GM18508 (cell line): ENCODE data around the gene MAGEA2B.
"Not testable (repeated sequence)": the region's sequence is repeated elsewhere in the genome, so short reads cannot be mapped to it uniquely, and the experiment has no call there.

Source experiments
- ATAC-seq: cut with Tn5 transposase; IDR thresholded peaks from one replicate; pipeline ENCODE4 v1.9.1; 2021; ENCODE audit warnings: moderate number of reproducible peaks; ENCODE audit not compliant: insufficient read depth, unreplicated experiment

Gene MAGEA2B

DNA sequence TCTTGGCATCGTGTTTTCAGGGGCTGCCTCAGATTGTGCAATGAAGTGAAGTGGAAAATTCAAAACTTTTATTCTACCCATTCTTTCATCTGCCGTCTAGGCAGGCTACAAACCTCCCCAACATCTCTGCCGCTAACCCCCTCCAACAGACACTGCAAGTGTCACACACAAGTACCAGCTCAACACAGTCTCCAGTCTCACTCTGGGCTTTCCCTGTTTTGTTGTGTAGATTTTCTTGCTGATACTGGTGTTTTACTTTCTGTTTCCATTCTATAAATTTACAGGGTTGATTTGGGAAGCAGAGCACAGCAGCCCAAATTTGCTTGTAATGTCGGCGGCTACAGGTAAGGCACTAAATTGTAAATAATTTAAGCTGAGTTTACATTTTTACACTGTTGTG, 40.4 kb downstream of the MAGEA2B start:
- ATAC-seq = not testable (repeated sequence)

DNA sequence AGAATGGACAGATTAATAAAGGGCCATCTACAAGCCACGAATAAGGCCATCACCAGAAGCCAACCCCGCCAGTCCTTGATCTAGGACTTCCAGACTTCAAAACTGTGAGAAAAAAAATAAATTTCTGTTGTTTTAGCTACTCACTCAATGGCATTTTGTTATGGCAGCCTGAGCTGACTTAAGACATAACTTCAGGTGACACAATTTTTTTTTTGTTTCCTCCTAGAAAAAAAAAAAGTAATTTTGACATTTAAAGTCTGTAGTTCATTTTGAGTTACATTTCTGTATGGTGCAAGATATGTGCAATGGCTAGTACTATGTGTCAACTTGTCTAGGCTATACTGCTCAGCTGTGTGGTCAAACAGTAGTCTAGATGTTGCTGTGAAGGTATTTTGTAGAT, 44.5 kb downstream of the MAGEA2B start, which contains the start of gene CSAG3:
Gene CSAG3, plus strand, starts transcription at position 301 of the 400 bp plus-strand sequence.
- not testable (repeated sequence) for ATAC-seq

DNA sequence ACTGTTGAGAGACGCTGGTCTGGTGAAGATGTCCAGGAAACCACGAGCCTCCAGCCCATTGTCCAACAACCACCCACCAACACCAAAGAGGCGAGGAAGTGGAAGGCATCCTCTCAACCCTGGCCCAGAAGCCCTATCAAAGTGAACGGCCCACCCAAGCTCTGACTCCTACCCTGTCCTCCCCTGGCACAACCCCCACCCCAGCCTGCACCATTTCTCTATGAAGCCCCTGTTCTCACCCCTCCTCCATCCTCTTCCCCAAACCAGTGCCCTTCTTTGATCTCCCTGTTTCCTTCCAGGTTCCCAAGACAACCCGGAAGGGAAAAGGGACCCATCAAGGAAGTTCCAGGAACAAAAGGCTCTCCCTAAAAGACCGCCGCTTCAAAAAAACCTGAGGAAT, 45.1 kb downstream of the MAGEA2B start:
- not testable (repeated sequence) for ATAC-seq

DNA sequence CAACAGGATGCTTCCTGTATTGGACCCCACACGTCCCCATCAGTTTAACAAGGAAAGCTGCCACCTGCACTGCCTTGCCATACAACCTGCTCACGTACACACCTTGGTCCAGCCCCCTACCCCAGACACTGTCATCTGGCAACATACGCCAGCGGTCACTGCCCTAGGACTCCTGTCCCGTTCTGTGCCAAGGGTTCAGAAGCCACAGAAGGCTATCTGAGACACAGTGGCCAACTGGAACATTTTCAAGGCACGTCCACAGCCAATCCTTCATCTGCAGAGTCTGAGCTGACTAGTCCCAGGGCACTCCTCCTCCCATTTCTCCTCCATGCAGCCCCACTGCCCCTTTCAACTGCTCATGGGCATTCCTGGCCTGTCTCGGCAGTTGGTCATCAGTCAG, 47.2 kb downstream of the MAGEA2B start:
- not testable (repeated sequence) for ATAC-seq

DNA sequence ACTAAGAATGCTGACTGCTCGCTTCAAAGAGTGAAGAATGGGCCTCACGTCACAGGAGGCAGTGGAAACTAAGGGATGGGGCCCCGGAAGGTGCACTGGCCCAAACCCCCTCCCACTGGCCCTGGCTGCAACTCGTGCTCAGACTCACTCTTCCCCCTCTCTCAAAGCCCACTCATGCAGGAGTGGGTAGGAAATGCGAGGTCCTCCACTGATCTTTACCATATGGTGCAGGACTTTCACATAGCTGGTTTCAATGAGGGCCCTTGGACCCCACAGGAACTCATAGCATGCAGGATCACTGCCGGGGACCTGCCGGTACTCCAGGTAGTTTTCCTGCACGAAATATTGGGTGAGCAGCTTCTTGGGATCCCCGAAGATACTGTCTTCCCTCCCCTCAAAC, 52.1 kb downstream of the MAGEA2B start:
- ATAC-seq = not testable (repeated sequence)
